Mesendoderm (in vitro differentiated cells): ENCODE results near the gene RASEF.

Experiments
- DNase-seq: peaks from one replicate; pipeline ENCODE4 v3.0.0; 2013
- H2AK5ac ChIP-seq: 2 replicates; pipeline ENCODE4 v1.6.1; 2013; ENCODE audit warnings: low read length, inconsistent platforms
- H2BK120ac ChIP-seq: 2 replicates; pipeline ENCODE4 v1.6.1; 2013; ENCODE audit warnings: low read depth, mild to moderate bottlenecking, low read length, moderate library complexity, mixed read lengths
- H2BK15ac ChIP-seq: replicated peaks from 2 replicates; pipeline ENCODE4 v1.6.1; 2013; ENCODE audit warnings: low read depth, mild to moderate bottlenecking, moderate library complexity
- H2BK5ac ChIP-seq: 2 replicates; pipeline ENCODE4 v1.6.1; 2013; ENCODE audit warnings: low read length, inconsistent platforms
- H3K18ac ChIP-seq: 2 replicates; pipeline ENCODE4 v1.6.1; 2013; ENCODE audit warnings: mild to moderate bottlenecking, low read length, mixed read lengths
- H3K23ac ChIP-seq: one replicate; pipeline ENCODE4 v1.6.1; 2013; ENCODE audit warnings: low read length
- H3K27ac ChIP-seq: 2 replicates; pipeline ENCODE4 v1.5.1; 2013; ENCODE audit warnings: low read depth, mild to moderate bottlenecking, inconsistent platforms, low read length, moderate library complexity
- H3K27me3 ChIP-seq: 2 replicates; pipeline ENCODE4 v1.6.1; 2013; ENCODE audit warnings: low read length, control low read depth, mild to moderate bottlenecking, inconsistent platforms; ENCODE audit not compliant: insufficient read depth, poor library complexity
- H3K36me3 ChIP-seq: 2 replicates; pipeline ENCODE4 v1.6.1; 2013; ENCODE audit warnings: low read length, inconsistent platforms; ENCODE audit not compliant: control insufficient read depth, insufficient read depth
- H3K4ac ChIP-seq: one replicate; pipeline ENCODE4 v1.6.1; 2013; ENCODE audit warnings: low read depth, mild to moderate bottlenecking, low read length, moderate library complexity
- H3K4me1 ChIP-seq: 2 replicates; pipeline ENCODE4 v1.6.1; 2013; ENCODE audit warnings: low read depth, low read length, inconsistent platforms; ENCODE audit not compliant: control insufficient read depth
- H3K4me2 ChIP-seq: 2 replicates; pipeline ENCODE4 v1.6.1; 2013; ENCODE audit warnings: low read length
- H3K4me3 ChIP-seq: 2 replicates; pipeline ENCODE4 v1.5.1; 2013; ENCODE audit warnings: mild to moderate bottlenecking, low read length
- H3K56ac ChIP-seq: one replicate; pipeline ENCODE4 v1.6.1; 2013; ENCODE audit warnings: low read length
- H3K79me1 ChIP-seq: 2 replicates; pipeline ENCODE4 v1.6.1; 2013; ENCODE audit warnings: low read length, inconsistent platforms
- H3K79me2 ChIP-seq: 2 replicates; pipeline ENCODE4 v1.6.1; 2013; ENCODE audit warnings: mild to moderate bottlenecking, low read length; ENCODE audit not compliant: control insufficient read depth, insufficient read depth
- H3K9ac ChIP-seq: 2 replicates; pipeline ENCODE4 v1.6.1; 2013; ENCODE audit warnings: low read length, inconsistent platforms
- H4K5ac ChIP-seq: one replicate; pipeline ENCODE4 v1.6.1; 2013; ENCODE audit warnings: low read length
- H4K8ac ChIP-seq: one replicate; pipeline ENCODE4 v1.6.1; 2013; ENCODE audit warnings: low read depth, mild to moderate bottlenecking, control low read depth, low read length, moderate library complexity
- whole genome bisulfite sequencing: extraction: QIAGEN DNeasy Blood & Tissue Kit; methylation state at CpG from one replicate; pipeline ENCODE4 v1.1.7; 2013; ENCODE audit warnings: low lambda C conversion rate, missing lambda C conversion rate; ENCODE audit not compliant: insufficient coverage; ENCODE audit errors: extremely low coverage; 5-methylcytosine and 5-hydroxymethylcytosine counted together

Gene RASEF

GRCh38 chr9:83056174-83056573 is 6.8 kb downstream of the RASEF start:
- Histone ChIP-seq H3K23ac (no peak overlapping the region), H3K56ac (no peak overlapping the region), H4K5ac (no peak overlapping the region), H3K4me3 (no peak overlapping the region), H3K9ac (no peak overlapping the region), H4K8ac (no peak overlapping the region), H3K36me3 (no peaks in the 10 kb centered on the region), H2BK15ac (no peak overlapping the region), H3K4ac (no peak overlapping the region), H2AK5ac (no peak overlapping the region), H3K4me1 (no peaks in the 10 kb centered on the region), H3K79me2 (no peaks in the 10 kb centered on the region), H3K4me2 (no peak overlapping the region), H3K79me1 (no peaks in the 10 kb centered on the region), H2BK120ac (no peak overlapping the region), H3K27ac (no peak overlapping the region), H3K27me3 (peaks cover 2% of the 10 kb centered on the region), H3K18ac (no peak overlapping the region), H2BK5ac (no peak overlapping the region)
- WGBS: no CpG with 5 or more reads among the region's 2 CpGs
- no peak for DNase-seq

- Histone ChIP-seq H3K9ac (no peak overlapping the region), H2BK5ac (no peak overlapping the region), H3K4me2 (no peak overlapping the region), H3K27ac (no peak overlapping the region), H3K79me1 (no peaks in the 10 kb centered on the region), H2BK120ac (no peak overlapping the region), H3K36me3 (no peaks in the 10 kb centered on the region), H2BK15ac (no peak overlapping the region), H3K4me3 (no peak overlapping the region), H3K79me2 (no peaks in the 10 kb centered on the region), H3K27me3 (no peaks in the 10 kb centered on the region), H4K5ac (no peak overlapping the region), H3K56ac (no peak overlapping the region), H3K23ac (no peak overlapping the region), H3K18ac (no peak overlapping the region), H3K4ac (no peak overlapping the region), H4K8ac (no peak overlapping the region), H2AK5ac (no peak overlapping the region), H3K4me1 (no peaks in the 10 kb centered on the region)
- no peak for DNase-seq
- WGBS: 100% methylated on average over 2 of the region's 11 CpGs
Measured at GRCh38 chr9:83047839-83048775, 14.8 kb downstream of the RASEF start.

GRCh38 chr9:83043597-83043996 is 19.3 kb downstream of the RASEF start:
- no peak overlapping the region for H4K5ac ChIP-seq
- no peak overlapping the region for H3K9ac ChIP-seq
- no peak overlapping the region for H3K4me2 ChIP-seq
- H3K27ac ChIP-seq: no peak overlapping the region
- no peak overlapping the region for H2BK5ac ChIP-seq
- H2BK15ac ChIP-seq: no peak overlapping the region
- H3K23ac ChIP-seq: no peak overlapping the region
- H2AK5ac ChIP-seq: no peak overlapping the region
- WGBS: no CpG with 5 or more reads among the region's 7 CpGs
- no peak overlapping the region for H3K18ac ChIP-seq
- H2BK120ac ChIP-seq: no peak overlapping the region
- H3K4me1 ChIP-seq: no peaks in the 10 kb centered on the region
- H3K27me3 ChIP-seq: no peaks in the 10 kb centered on the region
- no peak overlapping the region for H3K4me3 ChIP-seq
- no peak overlapping the region for H4K8ac ChIP-seq
- no peaks in the 10 kb centered on the region for H3K79me1 ChIP-seq
- no peak overlapping the region for H3K56ac ChIP-seq
- DNase-seq: no peak
- no peaks in the 10 kb centered on the region for H3K79me2 ChIP-seq
- no peak overlapping the region for H3K4ac ChIP-seq
- H3K36me3 ChIP-seq: no peaks in the 10 kb centered on the region

GRCh38 chr9:83041771-83042170 is 21.2 kb downstream of the RASEF start:
- Histone ChIP-seq H2BK120ac (no peak overlapping the region), H3K18ac (no peak overlapping the region), H3K9ac (no peak overlapping the region), H3K27ac (no peak overlapping the region), H3K4ac (no peak overlapping the region), H3K56ac (no peak overlapping the region), H4K8ac (no peak overlapping the region), H2BK15ac (no peak overlapping the region), H2AK5ac (no peak overlapping the region), H3K4me3 (no peak overlapping the region), H3K23ac (no peak overlapping the region), H4K5ac (no peak overlapping the region), H3K79me1 (no peaks in the 10 kb centered on the region), H3K27me3 (no peaks in the 10 kb centered on the region), H3K4me2 (no peak overlapping the region), H3K36me3 (no peaks in the 10 kb centered on the region), H3K4me1 (no peaks in the 10 kb centered on the region), H2BK5ac (no peak overlapping the region), H3K79me2 (no peaks in the 10 kb centered on the region)
- no peak for DNase-seq
- no CpG with 5 or more reads among the region's 1 CpG for WGBS

- H3K79me1 ChIP-seq: no peaks in the 10 kb centered on the region
- H4K5ac ChIP-seq: no peak overlapping the region
- no CpG with 5 or more reads among the region's 5 CpGs for WGBS
- H2BK15ac ChIP-seq: no peak overlapping the region
- no peak overlapping the region for H3K4ac ChIP-seq
- no peaks in the 10 kb centered on the region for H3K4me1 ChIP-seq
- no peak overlapping the region for H3K27ac ChIP-seq
- H3K56ac ChIP-seq: no peak overlapping the region
- H3K36me3 ChIP-seq: no peaks in the 10 kb centered on the region
- DNase-seq: no peak
- no peak overlapping the region for H3K4me3 ChIP-seq
- no peak overlapping the region for H3K4me2 ChIP-seq
- H2BK5ac ChIP-seq: no peak overlapping the region
- no peaks in the 10 kb centered on the region for H3K79me2 ChIP-seq
- no peak overlapping the region for H4K8ac ChIP-seq
- no peak overlapping the region for H3K9ac ChIP-seq
- H3K23ac ChIP-seq: no peak overlapping the region
- H2AK5ac ChIP-seq: no peak overlapping the region
- H3K27me3 ChIP-seq: no peaks in the 10 kb centered on the region
- no peak overlapping the region for H3K18ac ChIP-seq
- no peak overlapping the region for H2BK120ac ChIP-seq
Measured at GRCh38 chr9:83039303-83039702, 23.6 kb downstream of the RASEF start.

- no peak overlapping the region for H3K4me3 ChIP-seq
- no CpG with 5 or more reads among the region's 2 CpGs for WGBS
- H3K79me2 ChIP-seq: no peaks in the 10 kb centered on the region
- H3K4me1 ChIP-seq: no peaks in the 10 kb centered on the region
- H3K27me3 ChIP-seq: no peaks in the 10 kb centered on the region
- H2BK5ac ChIP-seq: no peak overlapping the region
- no peak overlapping the region for H3K4me2 ChIP-seq
- H2AK5ac ChIP-seq: no peak overlapping the region
- no peak overlapping the region for H3K23ac ChIP-seq
- no peak overlapping the region for H3K9ac ChIP-seq
- no peaks in the 10 kb centered on the region for H3K36me3 ChIP-seq
- H4K8ac ChIP-seq: no peak overlapping the region
- H2BK120ac ChIP-seq: no peak overlapping the region
- no peak overlapping the region for H4K5ac ChIP-seq
- H2BK15ac ChIP-seq: no peak overlapping the region
- DNase-seq: no peak
- H3K27ac ChIP-seq: no peak overlapping the region
- H3K4ac ChIP-seq: no peak overlapping the region
- H3K18ac ChIP-seq: no peak overlapping the region
- no peaks in the 10 kb centered on the region for H3K79me1 ChIP-seq
- H3K56ac ChIP-seq: no peak overlapping the region
Measured at GRCh38 chr9:83036043-83036442, 26.9 kb downstream of the RASEF start.
